ENCODE results near the gene HYDIN.

The HYDIN gene

DNA sequence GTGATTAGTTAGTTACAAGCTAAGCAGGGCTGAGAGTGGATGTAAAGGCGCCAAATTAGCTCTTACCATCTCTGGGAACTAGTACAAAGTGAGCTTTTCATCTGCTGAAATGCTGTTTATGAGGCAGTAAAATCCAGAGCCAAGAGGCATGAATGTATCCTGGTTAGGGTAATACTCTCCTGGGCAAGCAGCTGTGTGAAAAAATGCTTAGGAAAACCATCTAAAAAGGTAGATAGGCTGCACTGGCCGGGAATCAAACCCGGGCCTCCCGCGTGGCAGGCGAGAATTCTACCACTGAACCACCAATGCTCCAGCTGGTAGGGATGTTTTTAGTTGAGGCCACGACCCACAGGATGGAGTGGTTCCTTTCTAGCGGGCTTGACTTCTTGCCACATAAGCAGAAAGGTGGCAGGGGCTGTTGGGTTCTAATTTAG, 452.5 kb downstream of the HYDIN start:
- TF ChIP-seq ARNTL (CRISPR knock-in tag; IDR thresholded peaks at IDR 0.05; ENCODE audit: borderline replicate concordance, low read depth) = no peak
- TF ChIP-seq PATZ1 (CRISPR knock-in tag; IDR thresholded peaks at IDR 0.05; ENCODE audit: borderline replicate concordance) = no peak
- no peak for TF ChIP-seq GLIS3 (CRISPR knock-in tag; IDR thresholded peaks at IDR 0.05)
- TF ChIP-seq ISL1 (CRISPR knock-in tag; IDR thresholded peaks at IDR 0.05) = no peak
- TF ChIP-seq, protein P1, sequence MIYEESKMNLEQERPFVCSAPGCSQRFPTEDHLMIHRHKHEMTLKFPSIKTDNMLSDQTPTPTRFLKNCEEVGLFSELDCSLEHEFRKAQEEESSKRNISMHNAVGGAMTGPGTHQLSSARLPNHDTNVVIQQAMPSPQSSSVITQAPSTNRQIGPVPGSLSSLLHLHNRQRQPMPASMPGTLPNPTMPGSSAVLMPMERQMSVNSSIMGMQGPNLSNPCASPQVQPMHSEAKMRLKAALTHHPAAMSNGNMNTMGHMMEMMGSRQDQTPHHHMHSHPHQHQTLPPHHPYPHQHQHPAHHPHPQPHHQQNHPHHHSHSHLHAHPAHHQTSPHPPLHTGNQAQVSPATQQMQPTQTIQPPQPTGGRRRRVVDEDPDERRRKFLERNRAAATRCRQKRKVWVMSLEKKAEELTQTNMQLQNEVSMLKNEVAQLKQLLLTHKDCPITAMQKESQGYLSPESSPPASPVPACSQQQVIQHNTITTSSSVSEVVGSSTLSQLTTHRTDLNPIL (CRISPR knock-in tag; IDR thresholded peaks at IDR 0.05; ENCODE audit: low read depth) = no peak
- no peak for TF ChIP-seq TSHZ2 (CRISPR knock-in tag; IDR thresholded peaks at IDR 0.05)
- TF ChIP-seq BACH2 (CRISPR knock-in tag; IDR thresholded peaks at IDR 0.05; ENCODE audit: borderline replicate concordance) = no peak
- TF ChIP-seq CSRNP3 (CRISPR knock-in tag; IDR thresholded peaks at IDR 0.05) = no peak
- no peak for TF ChIP-seq ZNF70 (CRISPR knock-in tag; IDR thresholded peaks at IDR 0.05)
- no peak for TF ChIP-seq TCF4 (CRISPR knock-in tag; IDR thresholded peaks at IDR 0.05; ENCODE audit: borderline replicate concordance)
- TF ChIP-seq ZC3H10 (CRISPR knock-in tag; IDR thresholded peaks at IDR 0.05) = no peak
- TF ChIP-seq ESRRG (CRISPR knock-in tag; IDR thresholded peaks at IDR 0.05) = no peak
- no peak for TF ChIP-seq PPARA (CRISPR knock-in tag; IDR thresholded peaks at IDR 0.05; ENCODE audit: borderline replicate concordance)
- no peak for TF ChIP-seq TOX (CRISPR knock-in tag; IDR thresholded peaks at IDR 0.05; ENCODE audit: borderline replicate concordance)
- no peak for TF ChIP-seq RARB (CRISPR knock-in tag; IDR thresholded peaks at IDR 0.05)
- no peak for TF ChIP-seq ZNF565 (CRISPR knock-in tag; conservative IDR thresholded peaks at IDR 0.05; ENCODE audit: low read depth)
- TF ChIP-seq, protein P2, sequence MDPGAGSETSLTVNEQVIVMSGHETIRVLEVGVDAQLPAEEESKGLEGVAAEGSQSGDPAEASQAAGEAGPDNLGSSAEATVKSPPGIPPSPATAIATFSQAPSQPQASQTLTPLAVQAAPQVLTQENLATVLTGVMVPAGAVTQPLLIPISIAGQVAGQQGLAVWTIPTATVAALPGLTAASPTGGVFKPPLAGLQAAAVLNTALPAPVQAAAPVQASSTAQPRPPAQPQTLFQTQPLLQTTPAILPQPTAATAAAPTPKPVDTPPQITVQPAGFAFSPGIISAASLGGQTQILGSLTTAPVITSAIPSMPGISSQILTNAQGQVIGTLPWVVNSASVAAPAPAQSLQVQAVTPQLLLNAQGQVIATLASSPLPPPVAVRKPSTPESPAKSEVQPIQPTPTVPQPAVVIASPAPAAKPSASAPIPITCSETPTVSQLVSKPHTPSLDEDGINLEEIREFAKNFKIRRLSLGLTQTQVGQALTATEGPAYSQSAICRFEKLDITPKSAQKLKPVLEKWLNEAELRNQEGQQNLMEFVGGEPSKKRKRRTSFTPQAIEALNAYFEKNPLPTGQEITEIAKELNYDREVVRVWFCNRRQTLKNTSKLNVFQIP (CRISPR knock-in tag; IDR thresholded peaks at IDR 0.05; ENCODE audit: borderline replicate concordance, low read depth) = no peak
- TF ChIP-seq OSR1 (CRISPR knock-in tag; IDR thresholded peaks at IDR 0.05) = no peak
- no peak for TF ChIP-seq ZFP30 (CRISPR knock-in tag; IDR thresholded peaks at IDR 0.05)
- no peak for TF ChIP-seq ZNF8 (CRISPR knock-in tag; IDR thresholded peaks at IDR 0.05)
- no peak for ATAC-seq

DNA sequence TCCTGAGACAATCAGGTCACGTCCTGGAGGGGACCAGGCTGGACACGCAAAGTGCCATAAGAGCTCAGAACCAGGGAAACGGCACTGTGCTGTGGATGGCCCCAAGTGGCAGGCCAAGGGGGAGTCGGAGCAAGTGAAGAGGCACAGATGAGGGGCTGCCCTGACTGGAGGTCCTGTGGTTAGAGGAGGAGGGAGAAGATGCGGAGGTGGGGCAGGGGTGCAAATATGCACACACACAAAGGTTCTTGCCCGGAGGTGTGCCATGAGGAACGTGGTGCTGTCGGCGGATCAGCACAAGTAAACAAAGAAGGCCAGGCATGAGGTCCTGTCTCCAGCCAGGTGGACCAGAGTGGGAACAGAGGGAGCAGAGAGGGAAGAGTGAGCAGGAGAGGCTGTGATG, 453.0 kb downstream of the HYDIN start:
- TF ChIP-seq TSHZ2 (CRISPR knock-in tag; IDR thresholded peaks at IDR 0.05) (no peak), GLIS3 (CRISPR knock-in tag; IDR thresholded peaks at IDR 0.05) (no peak), ZFP30 (CRISPR knock-in tag; IDR thresholded peaks at IDR 0.05) (no peak), BACH2 (CRISPR knock-in tag; IDR thresholded peaks at IDR 0.05; ENCODE audit: borderline replicate concordance) (no peak), SNAI2 (CRISPR knock-in tag; IDR thresholded peaks at IDR 0.05) (no peak), CSRNP3 (CRISPR knock-in tag; IDR thresholded peaks at IDR 0.05) (no peak), ZNF70 (CRISPR knock-in tag; IDR thresholded peaks at IDR 0.05) (no peak), ARNTL (CRISPR knock-in tag; IDR thresholded peaks at IDR 0.05; ENCODE audit: borderline replicate concordance, low read depth) (no peak), TOX (CRISPR knock-in tag; IDR thresholded peaks at IDR 0.05; ENCODE audit: borderline replicate concordance) (no peak), PATZ1 (CRISPR knock-in tag; IDR thresholded peaks at IDR 0.05; ENCODE audit: borderline replicate concordance) (no peak), PPARA (CRISPR knock-in tag; IDR thresholded peaks at IDR 0.05; ENCODE audit: borderline replicate concordance) (no peak), RARB (CRISPR knock-in tag; IDR thresholded peaks at IDR 0.05) (no peak), ESRRG (CRISPR knock-in tag; IDR thresholded peaks at IDR 0.05) (no peak), CSDC2 (CRISPR knock-in tag; IDR thresholded peaks at IDR 0.05) (no peak), ZFP3 (CRISPR knock-in tag; IDR thresholded peaks at IDR 0.05) (no peak)
- ATAC-seq = no peak

Data from SK-N-SH treated with all-trans-retinoic acid at 6 μM for 48 hours (cell line).